Measurements from ENCODE around the gene SLC13A5.
A peak's percentile ranks its signal among the peaks of the same experiment; 100 is the strongest.
"Not testable (repeated sequence)": the region's sequence is repeated elsewhere in the genome, so short reads cannot be mapped to it uniquely, and the experiment has no call there.

SLC13A5 gene

GRCh38 chr17:6666077-6666521 is 47.1 kb downstream of the SLC13A5 start:
- TF ChIP-seq POLR2AphosphoS5 (IDR thresholded peaks at IDR 0.05; ENCODE audit: low read depth) (no peak), GABPA (IDR thresholded peaks at IDR 0.05; ENCODE audit: low read depth) (no peak), CTCF (IDR thresholded peaks at IDR 0.05; ENCODE audit: insufficient read depth, low read length) (peak; percentile 56), REST (IDR thresholded peaks at IDR 0.05; ENCODE audit: insufficient replicate concordance, low read depth) (no peak)
- H3K27ac ChIP-seq (replicated peaks): no peak overlapping the region
- peaks cover 2% of the 10 kb centered on the region for H3K27me3 ChIP-seq (ENCODE audit: insufficient read depth, poor library complexity, severe bottlenecking)
- H3K4me3 ChIP-seq (replicated peaks; ENCODE audit: insufficient read depth, low read length): no peak overlapping the region
- DNase-seq (ENCODE audit: low read depth in 1 of 2, low spot score in 1 of 2): peak in 1 of 2 experiments; percentile 57

GRCh38 chr17:6663200-6663599 is 50.0 kb downstream of the SLC13A5 start:
- not testable (repeated sequence) for H3K4me3 ChIP-seq (replicated peaks; ENCODE audit: insufficient read depth, low read length); H3K27me3 ChIP-seq (ENCODE audit: insufficient read depth, poor library complexity, severe bottlenecking); DNase-seq (ENCODE audit: low read depth in 1 of 2, low spot score in 1 of 2); H3K27ac ChIP-seq (replicated peaks)

GRCh38 chr17:6661464-6661848 is 51.7 kb downstream of the SLC13A5 start:
- Histone ChIP-seq H3K4me3 (replicated peaks; ENCODE audit: insufficient read depth, low read length) (no peak overlapping the region), H3K27me3 (ENCODE audit: insufficient read depth, poor library complexity, severe bottlenecking) (no peaks in the 10 kb centered on the region), H3K27ac (replicated peaks) (peak overlapping the region; percentile 16; the same call in 1 of the 2 replicates)
- DNase-seq (ENCODE audit: low read depth in 1 of 2, low spot score in 1 of 2): peak in 1 of 2 experiments; percentile 11
- TF ChIP-seq CTCF (IDR thresholded peaks at IDR 0.05; ENCODE audit: insufficient read depth, low read length): no peak
- TF ChIP-seq GABPA (IDR thresholded peaks at IDR 0.05; ENCODE audit: low read depth): no peak
- no peak for TF ChIP-seq REST (IDR thresholded peaks at IDR 0.05; ENCODE audit: insufficient replicate concordance, low read depth)
- TF ChIP-seq SPI1 (IDR thresholded peaks at IDR 0.05; ENCODE audit: borderline replicate concordance, low read depth): no peak

GRCh38 chr17:6660805-6661463 is 52.2 kb downstream of the SLC13A5 start:
- H3K27me3 ChIP-seq (ENCODE audit: insufficient read depth, poor library complexity, severe bottlenecking): no peaks in the 10 kb centered on the region
- TF ChIP-seq SPI1 (IDR thresholded peaks at IDR 0.05; ENCODE audit: borderline replicate concordance, low read depth) (peak; percentile 93), GABPA (IDR thresholded peaks at IDR 0.05; ENCODE audit: low read depth) (no peak), POLR2AphosphoS5 (IDR thresholded peaks at IDR 0.05; ENCODE audit: low read depth) (peak; percentile 48; the same call in 1 of the 2 replicates), CTCF (IDR thresholded peaks at IDR 0.05; ENCODE audit: insufficient read depth, low read length) (no peak), REST (IDR thresholded peaks at IDR 0.05; ENCODE audit: insufficient replicate concordance, low read depth) (no peak)
- H3K4me3 ChIP-seq (replicated peaks; ENCODE audit: insufficient read depth, low read length): no peak overlapping the region
- DNase-seq (ENCODE audit: low read depth in 1 of 2, low spot score in 1 of 2): peak in 1 of 2 experiments; percentile 85
- peak overlapping the region; percentile 16; the same call in 1 of the 2 replicates for H3K27ac ChIP-seq (replicated peaks)

Data from HL-60 (cell line).